HG02943 (cell line): Measurements from ENCODE around the gene FERMT2.

Experiments
- ATAC-seq: cut with Tn5 transposase; IDR thresholded peaks from one replicate; pipeline ENCODE4 v1.9.1; 2021; ENCODE audit warnings: mild to moderate bottlenecking, low read depth, moderate library complexity; ENCODE audit not compliant: unreplicated experiment

Gene FERMT2

GRCh38 chr14:52902971-52903619 is 47.8 kb downstream of the FERMT2 start:
- no peak for ATAC-seq

- ATAC-seq, result no peak
Observed at GRCh38 chr14:52901357-52901980, 49.4 kb downstream of the FERMT2 start.

DNA sequence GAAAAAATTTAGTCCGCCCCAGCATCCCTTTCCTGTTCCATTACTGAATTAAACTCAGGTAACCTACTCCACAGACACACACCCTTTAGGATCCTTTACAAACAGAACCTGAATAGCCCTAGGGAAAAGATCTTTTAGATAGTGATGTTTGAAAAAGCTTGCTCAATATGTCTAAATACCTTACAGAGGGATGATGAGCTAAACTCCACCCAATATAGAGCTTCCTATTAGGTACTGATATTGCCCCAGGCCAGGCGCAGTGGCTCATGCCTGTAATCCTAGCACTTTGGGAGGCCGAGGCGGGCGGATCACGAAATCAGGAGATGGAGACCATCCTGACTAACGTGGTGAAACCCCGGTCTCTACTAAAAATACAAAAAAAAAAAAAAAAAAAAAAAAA is 50.1 kb downstream of the FERMT2 start:
- ATAC-seq, result no peak

GRCh38 chr14:52898496-52898895 is 52.4 kb downstream of the FERMT2 start:
- ATAC-seq, result no peak

GRCh38 chr14:52895000-52895399 is 55.9 kb downstream of the FERMT2 start:
- no peak for ATAC-seq

DNA sequence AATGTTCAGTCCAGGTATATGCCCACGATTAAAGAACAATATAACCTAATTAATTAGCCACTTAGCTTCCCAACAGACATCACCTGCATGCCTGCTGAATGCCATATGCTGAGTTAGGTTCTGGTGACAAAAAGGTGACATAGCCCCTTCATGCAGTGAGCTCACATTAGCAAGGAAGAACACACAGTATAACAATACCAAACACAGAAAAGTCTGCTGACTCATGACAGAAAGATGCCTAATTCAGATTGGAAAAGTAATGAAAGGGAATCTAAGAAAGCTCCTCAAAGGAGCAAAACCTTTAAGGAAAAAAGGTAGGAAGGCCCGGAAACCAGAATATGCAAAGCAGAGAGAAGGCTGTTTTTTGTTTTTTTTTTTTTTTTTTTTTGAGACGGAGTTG is 59.0 kb downstream of the FERMT2 start:
- ATAC-seq, result no peak

GRCh38 chr14:52888839-52889838 is 61.7 kb downstream of the FERMT2 start:
- no peak for ATAC-seq

DNA sequence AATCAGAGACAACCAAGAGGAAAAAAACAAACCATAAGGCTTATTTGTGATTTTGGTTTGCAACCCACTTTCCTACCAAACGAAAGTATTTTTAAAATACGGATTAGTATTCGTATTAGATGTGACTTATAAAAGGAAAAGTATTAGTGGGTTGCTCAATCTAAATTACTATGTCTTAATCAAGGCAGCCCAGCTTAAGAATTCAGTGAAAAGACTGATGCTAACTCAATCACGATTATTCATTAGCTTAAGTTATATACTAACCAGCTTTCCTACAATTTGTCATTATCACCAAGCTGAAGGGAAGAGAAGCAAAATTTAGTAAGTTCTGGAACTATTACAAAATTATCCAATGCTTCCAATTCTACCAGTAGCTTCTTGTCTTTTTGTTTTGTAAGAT is 62.7 kb downstream of the FERMT2 start:
- no peak for ATAC-seq

DNA sequence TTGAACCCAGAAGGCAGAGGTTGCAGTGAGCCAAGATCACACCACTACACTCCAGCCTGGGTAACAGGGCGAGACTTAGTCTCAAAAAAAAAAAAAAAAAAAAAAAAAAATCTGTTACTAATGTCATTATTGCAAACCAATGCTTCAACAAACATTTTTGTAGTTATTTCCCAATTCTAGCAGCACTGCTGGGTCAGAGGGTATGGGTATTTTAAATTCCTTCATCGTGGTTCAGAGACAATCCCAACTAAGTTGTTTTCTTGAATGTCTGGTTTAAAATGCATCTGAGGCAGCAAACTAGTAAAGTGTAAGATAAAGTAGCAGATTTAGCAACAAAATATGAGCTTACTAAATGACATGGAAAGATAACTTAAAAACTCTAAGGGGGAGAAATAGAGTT is 65.6 kb downstream of the FERMT2 start:
- ATAC-seq, result no peak

GRCh38 chr14:52883658-52884057 is 67.2 kb downstream of the FERMT2 start:
- no peak for ATAC-seq

DNA sequence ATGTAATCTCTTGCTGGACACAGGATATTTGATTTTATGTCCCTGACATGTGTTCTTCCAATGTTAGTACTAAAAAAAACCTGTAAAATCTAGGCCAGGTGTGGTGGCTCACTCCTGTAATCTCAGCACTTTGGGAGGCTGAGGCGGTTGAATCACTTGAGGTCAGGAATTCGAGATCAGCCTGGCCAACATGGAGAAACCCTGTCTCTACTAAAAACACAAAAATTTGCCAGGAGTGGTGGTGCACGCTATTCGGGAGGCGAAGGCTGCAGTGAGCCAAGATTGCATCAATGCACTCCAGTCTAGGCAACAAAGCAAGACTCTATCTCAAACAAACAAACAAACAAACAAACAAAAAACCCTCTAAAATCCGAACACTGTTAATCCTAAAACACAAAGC is 68.0 kb downstream of the FERMT2 start:
- no peak for ATAC-seq

DNA sequence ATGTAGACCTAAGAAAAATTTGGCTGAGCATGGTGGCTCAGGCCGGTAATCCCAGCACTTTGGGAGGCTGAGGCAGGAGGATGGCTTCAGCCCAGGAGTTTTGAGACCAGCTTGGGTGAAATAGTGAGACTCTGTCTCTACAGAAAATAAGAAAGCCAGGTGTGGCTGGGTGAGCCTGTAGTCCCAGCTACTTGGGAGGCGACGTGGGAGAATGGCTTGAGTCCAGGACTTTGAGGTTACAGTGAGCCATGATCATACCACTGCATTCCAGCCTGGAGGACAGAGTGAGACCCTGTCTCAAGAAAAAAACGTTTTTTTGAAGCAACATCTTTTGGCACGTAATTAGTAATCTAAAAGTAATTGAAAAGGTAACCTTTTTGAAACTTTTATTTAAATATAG is 70.9 kb downstream of the FERMT2 start:
- no peak for ATAC-seq

DNA sequence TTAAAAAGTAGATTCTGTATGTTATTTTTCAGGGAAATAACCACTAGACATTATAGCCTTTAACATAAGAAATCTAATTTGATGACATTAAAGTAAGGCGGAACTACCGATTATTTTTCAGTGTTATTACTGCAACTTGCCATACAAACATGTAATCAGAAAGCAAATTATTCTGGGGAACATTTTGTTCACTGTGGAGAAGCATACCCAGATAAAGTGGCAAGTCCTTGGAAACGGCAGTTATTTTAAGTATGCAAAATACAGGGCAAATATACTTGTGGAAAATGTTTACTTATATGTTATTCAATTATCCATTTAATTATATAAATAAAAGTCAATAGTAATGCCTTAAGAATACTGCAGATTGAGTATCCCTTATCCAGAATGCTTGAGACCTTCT is 71.9 kb downstream of the FERMT2 start:
- no peak for ATAC-seq

- ATAC-seq, result no peak
Observed at GRCh38 chr14:52878469-52878868, 72.4 kb downstream of the FERMT2 start.

GRCh38 chr14:52877628-52878027 is 73.2 kb downstream of the FERMT2 start:
- ATAC-seq, result no peak

- ATAC-seq, result no peak
Observed at GRCh38 chr14:52876806-52877205, 74.0 kb downstream of the FERMT2 start.

DNA sequence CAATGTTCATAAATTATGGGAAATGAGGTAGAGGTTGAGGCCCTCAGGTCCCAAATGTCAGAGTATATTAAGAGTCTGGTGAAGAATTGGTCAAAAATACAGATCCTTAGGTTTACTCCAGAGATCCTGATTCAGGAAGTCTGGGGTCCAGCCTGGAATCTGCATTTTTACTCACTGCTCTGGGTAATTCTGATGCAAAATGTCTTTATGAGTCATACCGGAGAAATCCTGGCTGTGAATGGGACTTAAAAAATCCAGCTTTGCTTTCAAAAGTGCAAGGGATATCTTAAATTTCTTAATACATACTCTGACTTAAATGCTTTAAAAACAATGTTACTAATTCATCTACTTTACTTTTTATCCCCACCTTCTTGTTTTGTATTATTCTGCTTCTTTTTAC is 74.5 kb downstream of the FERMT2 start:
- no peak for ATAC-seq

- ATAC-seq, result no peak
Observed at GRCh38 chr14:52875707-52876106, 75.1 kb downstream of the FERMT2 start.

DNA sequence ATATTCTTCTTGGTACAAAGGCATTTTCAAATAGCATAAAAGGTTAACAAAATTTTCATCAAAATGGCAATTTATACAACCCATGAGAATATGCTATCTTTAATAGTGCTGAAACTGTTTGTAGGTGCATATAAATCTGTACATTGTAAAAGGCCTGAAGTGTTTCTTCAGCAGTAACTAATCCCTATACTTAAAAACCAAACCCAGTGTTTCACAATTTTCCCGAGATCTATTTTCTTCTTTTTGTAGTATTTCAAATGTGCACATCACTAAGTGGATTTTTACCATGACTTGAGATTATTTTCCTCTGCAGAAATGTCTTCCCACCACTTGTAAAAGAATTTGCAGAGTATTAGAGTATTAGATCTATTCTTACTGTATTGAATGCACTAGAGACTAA is 76.5 kb downstream of the FERMT2 start:
- ATAC-seq, result no peak

GRCh38 chr14:52873694-52874093 is 77.2 kb downstream of the FERMT2 start:
- ATAC-seq, result no peak

DNA sequence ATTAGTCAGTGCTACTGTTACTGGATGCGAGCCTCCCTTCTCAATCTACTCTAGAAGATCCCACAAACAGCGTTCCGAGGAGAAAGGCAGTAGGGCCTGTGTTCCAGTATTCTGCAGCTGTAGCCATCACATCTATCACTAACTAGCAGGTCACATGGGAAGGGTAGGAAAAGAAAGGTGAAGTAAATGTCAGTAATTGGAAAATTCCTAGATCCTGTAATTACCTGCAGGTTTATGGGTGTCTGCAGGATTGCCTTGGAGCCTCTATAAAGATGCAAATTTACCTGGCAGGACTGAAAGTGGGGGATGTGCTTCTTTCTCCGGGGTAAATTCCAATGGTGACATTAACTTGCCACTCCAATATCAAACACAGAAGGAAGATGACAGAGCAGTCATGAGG is 77.8 kb downstream of the FERMT2 start:
- no peak for ATAC-seq
